C4-2B (cell line): ENCODE measurements around the gene LARGE1.

ENCODE experiments used
- ZFX ChIP-seq: fragments of 450-650 bp; IDR thresholded peaks from 2 replicates; pipeline ENCODE4 v1.6.1; 2017
- TF ChIP-seq, protein P1 (sequence below): fragments of 450-650 bp; conservative IDR thresholded peaks from 2 replicates; pipeline ENCODE4 v1.5.1; 2017; ENCODE audit warnings: mild to moderate bottlenecking

DNA sequence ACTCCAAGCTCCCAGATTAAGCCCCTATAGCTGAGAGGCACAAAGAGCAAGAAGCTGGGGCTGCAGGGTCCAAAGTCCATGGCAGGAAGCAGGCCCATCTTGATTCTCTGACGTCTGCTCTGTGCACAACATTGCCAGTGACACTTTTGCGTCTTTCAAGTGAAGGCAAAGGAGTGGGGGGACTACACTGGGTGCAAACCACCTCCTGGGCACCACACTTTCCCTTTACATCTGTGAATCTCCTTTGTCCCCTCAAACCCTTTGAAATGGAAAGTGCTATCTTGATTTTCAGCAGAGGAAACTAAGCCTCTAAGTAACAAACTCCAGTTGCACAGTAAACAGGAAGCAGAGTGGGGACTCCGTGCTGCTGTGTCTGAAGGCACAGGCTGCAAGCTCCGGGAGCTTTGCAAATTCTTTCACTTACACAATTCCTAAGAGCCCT is 428.0 kb downstream of the LARGE1 start:
- TF ChIP-seq, protein P1, sequence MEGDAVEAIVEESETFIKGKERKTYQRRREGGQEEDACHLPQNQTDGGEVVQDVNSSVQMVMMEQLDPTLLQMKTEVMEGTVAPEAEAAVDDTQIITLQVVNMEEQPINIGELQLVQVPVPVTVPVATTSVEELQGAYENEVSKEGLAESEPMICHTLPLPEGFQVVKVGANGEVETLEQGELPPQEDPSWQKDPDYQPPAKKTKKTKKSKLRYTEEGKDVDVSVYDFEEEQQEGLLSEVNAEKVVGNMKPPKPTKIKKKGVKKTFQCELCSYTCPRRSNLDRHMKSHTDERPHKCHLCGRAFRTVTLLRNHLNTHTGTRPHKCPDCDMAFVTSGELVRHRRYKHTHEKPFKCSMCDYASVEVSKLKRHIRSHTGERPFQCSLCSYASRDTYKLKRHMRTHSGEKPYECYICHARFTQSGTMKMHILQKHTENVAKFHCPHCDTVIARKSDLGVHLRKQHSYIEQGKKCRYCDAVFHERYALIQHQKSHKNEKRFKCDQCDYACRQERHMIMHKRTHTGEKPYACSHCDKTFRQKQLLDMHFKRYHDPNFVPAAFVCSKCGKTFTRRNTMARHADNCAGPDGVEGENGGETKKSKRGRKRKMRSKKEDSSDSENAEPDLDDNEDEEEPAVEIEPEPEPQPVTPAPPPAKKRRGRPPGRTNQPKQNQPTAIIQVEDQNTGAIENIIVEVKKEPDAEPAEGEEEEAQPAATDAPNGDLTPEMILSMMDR = no peak
- TF ChIP-seq ZFX = no peak
